Loucy (cell line): ENCODE data around the gene NCR3LG1.

Source experiments
- H2AFZ ChIP-seq: fragments of 200-600 bp; sonication (generic); 2 replicates; pipeline ENCODE4 v1.6.0; 2016; ENCODE audit warnings: antibody characterized with exemption, mild to moderate bottlenecking, low read length, moderate library complexity
- H3F3A ChIP-seq: fragments of 200-600 bp; 2 replicates; pipeline ENCODE4 v1.6.0; 2016; ENCODE audit warnings: antibody characterized with exemption, low read depth, mild to moderate bottlenecking
- H3K27me3 ChIP-seq: fragments of 200-600 bp; sonication (generic); 2 replicates; pipeline ENCODE4 v1.6.1; 2014; ENCODE audit warnings: low read length, mild to moderate bottlenecking; ENCODE audit not compliant: insufficient read depth, poor library complexity, severe bottlenecking
- H3K36me3 ChIP-seq: fragments of 200-600 bp; sonication (generic); 2 replicates; pipeline ENCODE4 v1.6.1; 2016; ENCODE audit warnings: low read length; ENCODE audit not compliant: insufficient read depth
- H3K4me1 ChIP-seq: fragments of 200-600 bp; sonication (generic); 2 replicates; pipeline ENCODE4 v1.5.1; 2014; ENCODE audit warnings: low read length, mild to moderate bottlenecking; ENCODE audit not compliant: insufficient read depth, poor library complexity, severe bottlenecking
- H3K4me2 ChIP-seq: fragments of 200-600 bp; sonication (generic); 2 replicates; pipeline ENCODE4 v1.6.0; 2014; ENCODE audit warnings: antibody characterized with exemption, low read length, low read depth, mild to moderate bottlenecking; ENCODE audit not compliant: poor library complexity, severe bottlenecking
- H3K4me3 ChIP-seq: fragments of 200-600 bp; sonication (generic); 2 replicates; pipeline ENCODE4 v1.5.1; 2014; ENCODE audit warnings: low read length, mild to moderate bottlenecking, mixed read lengths; ENCODE audit not compliant: poor library complexity, severe bottlenecking
- H3K79me2 ChIP-seq: fragments of 200-600 bp; sonication (generic); 2 replicates; pipeline ENCODE4 v1.6.1; 2014; ENCODE audit warnings: low read length; ENCODE audit not compliant: insufficient read depth
- H3K9ac ChIP-seq: fragments of 200-600 bp; sonication (generic); 2 replicates; pipeline ENCODE4 v1.6.0; 2014; ENCODE audit warnings: mild to moderate bottlenecking, low read depth, low read length, moderate library complexity; ENCODE audit not compliant: poor library complexity, severe bottlenecking
- H3K9me2 ChIP-seq: fragments of 200-600 bp; sonication (generic); replicated peaks from 2 replicates; pipeline ENCODE4 v1.6.1; 2016; ENCODE audit warnings: low read depth, low read length, mixed read lengths
- H3K9me3 ChIP-seq: fragments of 200-600 bp; sonication (generic); 2 replicates; pipeline ENCODE4 v1.6.1; 2014; ENCODE audit warnings: mild to moderate bottlenecking, antibody characterized with exemption, low read length, low read depth; ENCODE audit not compliant: insufficient read depth
- H4K20me1 ChIP-seq: fragments of 200-600 bp; sonication (generic); 2 replicates; pipeline ENCODE4 v1.6.0; 2014; ENCODE audit warnings: antibody characterized with exemption, low read length, mild to moderate bottlenecking; ENCODE audit not compliant: insufficient read depth, poor library complexity, severe bottlenecking
- CTCF ChIP-seq: fragments of 200-600 bp; sonication (generic); conservative IDR thresholded peaks from 2 replicates; pipeline ENCODE4 v1.5.1; 2014; ENCODE audit warnings: mild to moderate bottlenecking, antibody characterized with exemption, low read length
- EZH2phosphoT487 ChIP-seq: fragments of 200-600 bp; IDR thresholded peaks from 2 replicates; pipeline ENCODE4 v1.6.1; 2018; ENCODE audit warnings: antibody characterized with exemption, mild to moderate bottlenecking, moderate library complexity, borderline replicate concordance

NCR3LG1 gene

GRCh38 chr11:17352950-17353820 is 1.6 kb downstream of the NCR3LG1 start:
- H4K20me1 ChIP-seq, result peaks cover 3% of the 10 kb centered on the region
- peaks cover 10% of the 10 kb centered on the region for H3F3A ChIP-seq
- H3K79me2 ChIP-seq, result no peaks in the 10 kb centered on the region
- H3K4me1 ChIP-seq, result peaks cover 5% of the 10 kb centered on the region
- peak overlapping the region; percentile 90 for H3K4me2 ChIP-seq
- peaks cover 10% of the 10 kb centered on the region; the same call in 1 of the 2 replicates for H3K36me3 ChIP-seq
- no peak for TF ChIP-seq CTCF
- TF ChIP-seq EZH2phosphoT487, result no peak
- no peaks in the 10 kb centered on the region for H3K9me2 ChIP-seq
- peak overlapping the region; percentile 95 for H2AFZ ChIP-seq
- H3K9ac ChIP-seq, result peak overlapping the region; percentile 74
- H3K9me3 ChIP-seq, result no peaks in the 10 kb centered on the region
- H3K4me3 ChIP-seq, result peak overlapping the region; percentile 75
- no peaks in the 10 kb centered on the region for H3K27me3 ChIP-seq

GRCh38 chr11:17353821-17354600 is 2.4 kb downstream of the NCR3LG1 start:
- peak overlapping the region; percentile 74 for H3K9ac ChIP-seq
- H4K20me1 ChIP-seq, result peaks cover 3% of the 10 kb centered on the region
- no peaks in the 10 kb centered on the region for H3K9me3 ChIP-seq
- peaks cover 8% of the 10 kb centered on the region; the same call in 1 of the 2 replicates for H3K36me3 ChIP-seq
- H3K4me2 ChIP-seq, result peak overlapping the region; percentile 90
- peak overlapping the region; percentile 95 for H2AFZ ChIP-seq
- peaks cover 5% of the 10 kb centered on the region for H3K4me1 ChIP-seq
- TF ChIP-seq CTCF (no peak), EZH2phosphoT487 (no peak)
- H3F3A ChIP-seq, result peaks cover 10% of the 10 kb centered on the region
- H3K9me2 ChIP-seq, result no peaks in the 10 kb centered on the region
- H3K27me3 ChIP-seq, result no peaks in the 10 kb centered on the region
- H3K4me3 ChIP-seq, result peak overlapping the region; percentile 75
- H3K79me2 ChIP-seq, result no peaks in the 10 kb centered on the region

GRCh38 chr11:17354601-17354991 is 3.0 kb downstream of the NCR3LG1 start:
- Histone ChIP-seq H3K4me1 (peaks cover 5% of the 10 kb centered on the region), H3K4me2 (peak overlapping the region; percentile 90), H3F3A (peaks cover 4% of the 10 kb centered on the region), H4K20me1 (peaks cover 3% of the 10 kb centered on the region), H3K9ac (peak overlapping the region; percentile 74), H3K9me3 (no peaks in the 10 kb centered on the region), H3K27me3 (no peaks in the 10 kb centered on the region), H2AFZ (peak overlapping the region; percentile 95; the same call in 1 of the 2 replicates), H3K79me2 (no peaks in the 10 kb centered on the region), H3K9me2 (no peaks in the 10 kb centered on the region), H3K36me3 (peaks cover 3% of the 10 kb centered on the region; the same call in 1 of the 2 replicates), H3K4me3 (peak overlapping the region; percentile 75)
- TF ChIP-seq EZH2phosphoT487 (no peak), CTCF (peak; percentile 65)
